Sigmoid colon (tissue), 4 donors: ENCODE measurements around the gene RPTOR.

ENCODE experiments used
- EP300 ChIP-seq, 4 donors: sonication (generic); formaldehyde crosslinking; IDR thresholded peaks; one replicate each; pipeline ENCODE4 v1.6.1; 2017; ENCODE audit warnings: antibody characterized with exemption in 4 of 4
- POLR2A ChIP-seq, 2 donors: fragments of 450-650 bp; IDR thresholded peaks; one replicate each; pipeline ENCODE4 v1.6.1; 2016; ENCODE audit warnings: antibody characterized with exemption in 2 of 2, mild to moderate bottlenecking in 2 of 2, moderate library complexity in 2 of 2
- POLR2AphosphoS5 ChIP-seq, 4 donors: sonication (generic); formaldehyde crosslinking; IDR thresholded peaks; one replicate each; pipeline ENCODE4 v1.6.1; 2017; ENCODE audit warnings: antibody characterized with exemption in 4 of 4
- TF ChIP-seq, protein P1 (sequence below), 4 experiments: fragments of 450-650 bp in 3 of 4; fragments of 200-600 bp in 1 of 4; IDR thresholded peaks; one replicate each; pipeline ENCODE4 v1.5.1; 2016 to 2019; ENCODE audit warnings: antibody characterized with exemption in 4 of 4, mild to moderate bottlenecking in 3 of 4, moderate library complexity in 2 of 4

DNA sequence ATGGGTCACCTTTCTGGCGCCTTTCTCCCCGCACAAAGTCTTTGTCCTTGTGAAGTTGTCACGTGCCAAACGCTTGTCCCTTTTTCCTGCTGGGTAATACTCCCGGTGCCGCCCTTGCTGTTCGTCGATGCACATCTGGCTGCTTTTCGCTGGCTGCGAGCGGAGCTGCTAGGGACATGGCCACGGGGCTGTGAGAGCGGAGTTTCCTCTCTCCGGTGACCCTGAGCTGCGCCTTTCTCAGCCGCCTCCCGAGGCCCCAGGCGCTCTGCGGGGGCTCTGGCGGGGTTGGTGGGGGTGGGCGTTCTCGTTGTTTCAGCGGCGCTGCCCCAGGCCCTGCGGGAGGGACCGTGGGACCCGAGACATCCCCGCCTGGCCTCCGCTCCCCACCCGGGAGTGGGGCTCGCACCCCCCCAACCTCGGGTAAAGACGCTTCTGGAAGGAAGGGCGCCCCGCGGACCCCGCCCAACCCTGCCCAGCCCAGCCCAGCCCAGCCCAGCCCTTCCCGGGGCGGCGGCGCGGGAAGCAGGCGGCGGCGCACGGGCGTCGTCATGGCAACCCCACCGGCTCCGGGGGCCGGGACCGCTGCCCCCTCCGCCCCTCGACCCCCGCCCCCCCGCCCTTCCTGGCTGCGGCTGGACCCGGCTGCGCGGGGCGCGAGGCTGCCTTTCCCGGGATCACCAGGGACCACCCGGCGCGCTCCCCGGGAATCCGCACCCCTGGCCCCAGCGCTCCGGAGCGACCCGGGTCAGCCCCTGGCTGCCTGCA lies 459.3 kb downstream of the RPTOR start:
- TF ChIP-seq POLR2A (IDR thresholded peaks at IDR 0.05) (no peak), EP300 (IDR thresholded peaks at IDR 0.05) (no peak), POLR2AphosphoS5 (IDR thresholded peaks at IDR 0.05) (peak in 2 of 4 donors; percentile 11 to 30)
- TF ChIP-seq, protein P1, sequence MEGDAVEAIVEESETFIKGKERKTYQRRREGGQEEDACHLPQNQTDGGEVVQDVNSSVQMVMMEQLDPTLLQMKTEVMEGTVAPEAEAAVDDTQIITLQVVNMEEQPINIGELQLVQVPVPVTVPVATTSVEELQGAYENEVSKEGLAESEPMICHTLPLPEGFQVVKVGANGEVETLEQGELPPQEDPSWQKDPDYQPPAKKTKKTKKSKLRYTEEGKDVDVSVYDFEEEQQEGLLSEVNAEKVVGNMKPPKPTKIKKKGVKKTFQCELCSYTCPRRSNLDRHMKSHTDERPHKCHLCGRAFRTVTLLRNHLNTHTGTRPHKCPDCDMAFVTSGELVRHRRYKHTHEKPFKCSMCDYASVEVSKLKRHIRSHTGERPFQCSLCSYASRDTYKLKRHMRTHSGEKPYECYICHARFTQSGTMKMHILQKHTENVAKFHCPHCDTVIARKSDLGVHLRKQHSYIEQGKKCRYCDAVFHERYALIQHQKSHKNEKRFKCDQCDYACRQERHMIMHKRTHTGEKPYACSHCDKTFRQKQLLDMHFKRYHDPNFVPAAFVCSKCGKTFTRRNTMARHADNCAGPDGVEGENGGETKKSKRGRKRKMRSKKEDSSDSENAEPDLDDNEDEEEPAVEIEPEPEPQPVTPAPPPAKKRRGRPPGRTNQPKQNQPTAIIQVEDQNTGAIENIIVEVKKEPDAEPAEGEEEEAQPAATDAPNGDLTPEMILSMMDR (IDR thresholded peaks at IDR 0.05): no peak
